BLaER1 treated with 17β-estradiol and CSF1 and Interleukin-3, amounts not matched to agents 10 nM and 100 nM (cell line): Measurements from ENCODE around the gene GLIS2.
A peak's percentile ranks its signal among the peaks of the same experiment; 100 is the strongest.

Experiments
- H3K27ac ChIP-seq, 11 experiments: shearing (Covaris generic); formaldehyde crosslinking; 2 replicates each; pipeline ENCODE4 v1.8.1; 2022
- H3K27me3 ChIP-seq, 11 experiments: shearing (Covaris generic); formaldehyde crosslinking; 2 replicates each; pipeline ENCODE4 v1.8.1; 2022
- H3K36me3 ChIP-seq, 11 experiments: shearing (Covaris generic); formaldehyde crosslinking; 2 replicates each; pipeline ENCODE4 v1.8.1; 2022
- H3K4me1 ChIP-seq, 10 experiments: shearing (Covaris generic); formaldehyde crosslinking; 2 replicates each; pipeline ENCODE4 v1.8.1; 2022
- H3K4me2 ChIP-seq, 11 experiments: shearing (Covaris generic); formaldehyde crosslinking; 2 replicates each; pipeline ENCODE4 v1.8.1; 2022
- H3K4me3 ChIP-seq, 10 experiments: shearing (Covaris generic); formaldehyde crosslinking; 2 replicates each; pipeline ENCODE4 v1.8.1; 2022
- H3K9ac ChIP-seq, 11 experiments: shearing (Covaris generic); formaldehyde crosslinking; 2 replicates each; pipeline ENCODE4 v1.8.1; 2022
- H3K9me3 ChIP-seq, 11 experiments: shearing (Covaris generic); formaldehyde crosslinking; replicated peaks in 1 of 11; 2 replicates each; pipeline ENCODE4 v1.8.1; 2022
- H4K20me1 ChIP-seq, 11 experiments: shearing (Covaris generic); formaldehyde crosslinking; 2 replicates each; pipeline ENCODE4 v1.8.1; 2022
- Cebpa-rat ChIP-seq, 11 experiments: shearing (Covaris generic); IDR thresholded peaks; 2 replicates each; pipeline ENCODE4 v1.8.1; 2022

The GLIS2 gene

GRCh38 chr16:4360538-4361021, 44.7 kb downstream of the GLIS2 start:
- Histone ChIP-seq H3K36me3 (peaks cover 63 to 98% (median 89%) of the 10 kb centered on the region in 11 experiments), H3K4me3 (no peak overlapping the region), H3K27ac (no peak overlapping the region), H3K9me3 (no peaks in the 10 kb centered on the region), H3K27me3 (no peaks in the 10 kb centered on the region), H4K20me1 (peaks cover 10 to 88% (median 50%) of the 10 kb centered on the region in 11 experiments; a peak in 19 of 22 replicates), H3K4me1 (peaks cover 0 to 20% (median 8%) of the 10 kb centered on the region in 10 experiments; a peak in 18 of 20 replicates), H3K4me2 (no peak overlapping the region), H3K9ac (peak overlapping the region in 1 of 11 experiments; percentile 24; a peak in 1 of 22 replicates)
- no peak for TF ChIP-seq Cebpa-rat (IDR thresholded peaks at IDR 0.05)

DNA sequence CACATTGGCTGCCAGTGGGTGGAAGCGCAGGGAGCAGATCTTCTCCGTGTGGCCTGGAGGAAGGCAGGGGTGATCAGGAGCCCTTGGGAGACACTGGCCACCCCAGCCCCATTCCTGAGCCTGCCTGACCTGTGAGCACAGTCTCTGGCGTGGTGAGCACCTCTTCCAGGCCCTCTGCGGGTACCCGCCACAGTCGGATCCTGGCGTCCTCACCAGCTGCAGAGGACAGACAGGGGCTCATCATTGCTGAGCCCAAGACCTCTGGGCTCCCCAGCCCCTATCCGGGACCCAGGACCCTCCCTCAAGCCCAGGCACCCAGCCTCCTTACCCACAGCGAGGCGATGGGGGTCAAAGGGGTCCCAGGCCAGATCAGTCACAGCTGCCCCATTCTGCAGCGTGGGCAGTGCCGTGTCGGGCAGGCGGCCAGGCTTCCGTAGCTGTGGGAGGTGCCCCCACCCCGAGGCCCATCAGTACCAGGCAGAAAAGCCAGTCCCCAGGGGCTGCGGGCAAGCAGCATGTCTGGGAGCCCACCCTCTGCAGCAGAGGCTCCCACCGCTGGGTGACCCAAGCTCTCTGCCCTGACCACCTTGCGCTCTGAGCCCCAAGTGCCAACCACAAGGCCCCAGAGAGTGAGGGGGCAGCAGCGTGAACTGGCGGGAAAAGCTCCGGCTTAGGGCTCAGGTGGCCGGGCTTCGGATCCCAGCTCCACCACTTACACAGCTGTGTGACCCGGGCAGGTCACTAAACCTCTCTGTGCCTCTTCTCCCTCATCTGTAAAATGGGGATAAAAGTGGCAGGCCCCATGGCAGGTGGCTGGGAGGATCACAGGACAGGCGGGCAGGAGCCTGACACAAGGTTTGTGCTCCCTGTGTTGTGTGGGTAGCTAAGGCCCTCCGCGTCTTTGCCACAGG, 45.4 kb downstream of the GLIS2 start:
- Histone ChIP-seq H3K4me3 (no peak overlapping the region), H3K9me3 (no peaks in the 10 kb centered on the region), H3K36me3 (peaks cover 64 to 98% (median 93%) of the 10 kb centered on the region in 11 experiments), H3K9ac (peak overlapping the region in 1 of 11 experiments; percentile 24; a peak in 1 of 22 replicates), H3K27ac (no peak overlapping the region), H3K27me3 (no peaks in the 10 kb centered on the region), H4K20me1 (peaks cover 18 to 95% (median 58%) of the 10 kb centered on the region in 11 experiments; a peak in 19 of 22 replicates), H3K4me1 (peaks cover 6 to 27% (median 16%) of the 10 kb centered on the region in 10 experiments), H3K4me2 (no peak overlapping the region)
- TF ChIP-seq Cebpa-rat (IDR thresholded peaks at IDR 0.05): no peak

DNA sequence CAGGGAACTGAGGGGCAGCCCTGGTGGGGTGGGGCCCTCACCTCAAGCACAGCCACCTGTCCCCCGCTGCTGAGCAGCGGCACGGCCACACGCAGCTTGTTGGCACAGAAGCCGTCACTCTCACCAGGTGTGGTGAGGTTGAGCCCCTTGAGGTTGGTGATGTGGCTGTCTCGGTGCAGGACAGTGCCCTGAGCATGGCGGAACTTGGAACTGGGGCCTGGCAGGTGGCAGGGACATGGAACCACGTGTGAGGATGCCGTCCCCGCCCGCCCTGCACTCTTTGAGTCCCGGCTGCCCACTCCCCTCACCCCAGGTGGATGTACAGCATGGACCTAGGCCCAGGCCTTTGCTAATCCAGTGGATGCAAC, 46.1 kb downstream of the GLIS2 start:
- Histone ChIP-seq H3K4me1 (peaks cover 6 to 29% (median 18%) of the 10 kb centered on the region in 10 experiments), H3K4me3 (no peak overlapping the region), H3K9ac (peak overlapping the region in 1 of 11 experiments; percentile 24; a peak in 1 of 22 replicates), H3K4me2 (no peak overlapping the region), H3K36me3 (peaks cover 64 to 98% (median 90%) of the 10 kb centered on the region in 11 experiments), H3K27me3 (no peaks in the 10 kb centered on the region), H3K27ac (no peak overlapping the region), H3K9me3 (no peaks in the 10 kb centered on the region), H4K20me1 (peaks cover 20 to 97% (median 64%) of the 10 kb centered on the region in 11 experiments; a peak in 19 of 22 replicates)
- no peak for TF ChIP-seq Cebpa-rat (IDR thresholded peaks at IDR 0.05)

DNA sequence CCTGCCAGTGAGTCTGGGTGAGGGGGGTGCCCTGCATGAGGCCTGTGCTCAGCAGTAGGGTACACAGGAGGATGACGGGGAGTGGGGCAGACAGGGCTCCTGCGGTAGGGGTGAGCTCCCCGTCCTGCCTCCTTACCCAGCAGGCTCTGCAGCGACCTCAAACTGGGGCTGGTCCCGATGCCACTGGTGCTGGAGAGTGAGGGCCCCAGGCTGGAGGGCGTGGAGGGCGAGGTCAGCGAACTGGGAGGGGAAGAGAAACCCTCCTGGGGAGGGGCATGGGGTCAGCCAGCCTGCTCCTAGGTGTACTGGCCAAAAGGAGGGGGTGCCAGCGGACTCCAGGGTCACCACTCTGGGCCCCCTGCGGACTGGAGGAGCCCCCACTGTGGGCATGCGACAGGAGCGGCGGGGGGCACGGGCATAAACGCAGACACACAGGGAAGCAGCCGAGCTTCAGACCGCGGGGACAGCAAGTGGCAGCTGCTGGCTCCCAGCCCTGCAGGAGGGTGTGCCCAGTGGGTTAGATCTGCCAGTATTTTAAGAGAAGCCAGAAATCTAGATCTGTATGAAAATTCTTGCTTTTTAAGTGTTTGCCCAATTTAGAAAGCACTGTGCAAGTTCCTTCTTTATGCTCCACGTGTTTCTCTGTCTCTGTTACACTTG, 46.7 kb downstream of the GLIS2 start:
- H3K4me3 ChIP-seq: no peak overlapping the region
- H3K9me3 ChIP-seq: no peaks in the 10 kb centered on the region
- no peak overlapping the region for H3K27ac ChIP-seq
- peaks cover 20 to 98% (median 71%) of the 10 kb centered on the region in 11 experiments; a peak in 19 of 22 replicates for H4K20me1 ChIP-seq
- no peak overlapping the region for H3K9ac ChIP-seq
- H3K4me2 ChIP-seq: no peak overlapping the region
- H3K4me1 ChIP-seq: peaks cover 6 to 31% (median 20%) of the 10 kb centered on the region in 10 experiments
- TF ChIP-seq Cebpa-rat (IDR thresholded peaks at IDR 0.05): no peak
- H3K36me3 ChIP-seq: peaks cover 68 to 98% (median 90%) of the 10 kb centered on the region in 11 experiments
- no peaks in the 10 kb centered on the region for H3K27me3 ChIP-seq

DNA sequence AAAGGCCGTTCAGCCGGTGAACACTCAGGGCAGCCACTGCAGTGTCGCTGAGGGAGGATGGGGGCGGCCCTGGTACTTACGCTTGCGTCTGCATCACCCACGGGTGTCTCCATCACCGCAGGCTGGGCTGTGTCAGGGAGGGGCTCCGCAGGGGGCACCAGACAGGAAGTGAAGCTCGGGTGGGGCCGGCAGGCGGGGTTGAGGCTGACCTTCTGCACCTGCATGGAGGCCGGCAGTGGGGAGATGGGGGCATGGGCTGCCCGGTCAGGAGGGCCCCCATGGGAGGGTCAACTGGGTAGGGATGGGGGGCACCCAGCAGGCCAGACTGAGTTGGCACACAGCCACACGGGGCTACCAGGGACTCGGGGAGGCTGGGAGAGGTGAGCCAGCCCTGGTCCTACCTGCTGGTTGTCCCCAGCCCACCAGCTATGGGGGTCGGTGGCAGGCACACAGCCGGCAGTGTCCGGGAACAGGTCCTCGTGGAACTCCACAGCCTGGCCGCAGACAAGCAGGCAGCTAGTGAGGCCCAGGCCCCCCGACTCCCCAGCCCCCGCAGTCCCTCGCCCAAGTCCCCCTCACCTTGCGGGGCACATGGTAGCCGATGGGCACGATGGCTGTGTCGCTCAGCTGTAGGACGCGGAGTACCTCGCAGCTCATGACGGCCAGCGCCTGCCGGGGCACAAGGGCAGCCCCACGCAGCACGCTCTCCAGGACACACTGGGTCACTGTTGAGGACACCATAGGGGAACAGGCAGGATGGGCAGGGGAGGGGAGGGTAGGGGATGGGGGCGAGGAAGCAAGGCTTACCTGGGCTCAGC, 48.5 kb downstream of the GLIS2 start:
- no peak for TF ChIP-seq Cebpa-rat (IDR thresholded peaks at IDR 0.05)

GRCh38 chr16:4365014-4365406, 49.1 kb downstream of the GLIS2 start:
- Histone ChIP-seq H3K9ac (peak overlapping the region in 8 of 11 experiments; percentile 15 to 62 (median 36); a peak in 8 of 22 replicates), H4K20me1 (peaks cover 30 to 100% (median 81%) of the 10 kb centered on the region in 11 experiments; a peak in 21 of 22 replicates), H3K4me1 (peaks cover 6 to 38% (median 26%) of the 10 kb centered on the region in 10 experiments), H3K4me3 (no peak overlapping the region), H3K4me2 (peak overlapping the region in 9 of 11 experiments; percentile 33 to 74 (median 58); a peak in 15 of 22 replicates), H3K27ac (no peak overlapping the region), H3K9me3 (no peaks in the 10 kb centered on the region), H3K27me3 (no peaks in the 10 kb centered on the region), H3K36me3 (peaks cover 53 to 99% (median 82%) of the 10 kb centered on the region in 11 experiments)
- no peak for TF ChIP-seq Cebpa-rat (IDR thresholded peaks at IDR 0.05)

More for the DNA sequence above, 48.5 kb downstream of the GLIS2 start:
- Histone ChIP-seq H3K27ac (no peak overlapping the region), H3K9me3 (no peaks in the 10 kb centered on the region), H3K27me3 (no peaks in the 10 kb centered on the region), H3K36me3 (peaks cover 55 to 98% (median 83%) of the 10 kb centered on the region in 11 experiments), H3K4me1 (peaks cover 6 to 38% (median 23%) of the 10 kb centered on the region in 10 experiments), H3K9ac (peak overlapping the region in 4 of 11 experiments; percentile 38 to 62 (median 52); a peak in 3 of 22 replicates), H3K4me3 (no peak overlapping the region), H3K4me2 (peak overlapping the region in 4 of 11 experiments; percentile 62 to 74 (median 70); a peak in 5 of 22 replicates), H4K20me1 (peaks cover 27 to 98% (median 78%) of the 10 kb centered on the region in 11 experiments; a peak in 20 of 22 replicates)

DNA sequence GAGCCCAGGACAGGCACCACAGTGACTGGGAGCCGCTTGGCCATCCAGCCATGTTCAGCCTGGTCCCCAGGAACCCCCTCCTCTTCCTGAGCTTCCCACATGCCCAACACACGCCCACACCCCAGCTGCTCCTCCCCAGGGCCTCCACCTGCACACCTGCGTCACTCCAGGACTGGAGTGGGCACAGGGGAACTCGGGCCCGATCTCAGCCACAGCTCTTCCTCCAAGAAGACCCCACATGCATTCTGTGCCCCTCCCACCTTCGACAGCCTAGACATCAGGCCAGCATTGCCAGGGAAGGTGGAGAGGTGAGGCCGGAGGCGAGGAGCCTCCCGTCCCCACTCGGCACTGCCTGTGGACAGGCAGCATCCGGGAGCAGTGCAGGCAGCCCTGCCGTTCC, 49.7 kb downstream of the GLIS2 start:
- peaks cover 49 to 99% (median 77%) of the 10 kb centered on the region in 11 experiments for H3K36me3 ChIP-seq
- no peak overlapping the region for H3K4me3 ChIP-seq
- peaks cover 11 to 37% (median 27%) of the 10 kb centered on the region in 10 experiments for H3K4me1 ChIP-seq
- no peak for TF ChIP-seq Cebpa-rat (IDR thresholded peaks at IDR 0.05)
- no peaks in the 10 kb centered on the region for H3K9me3 ChIP-seq
- no peaks in the 10 kb centered on the region for H3K27me3 ChIP-seq
- peaks cover 31 to 100% (median 82%) of the 10 kb centered on the region in 11 experiments for H4K20me1 ChIP-seq
- peak overlapping the region in 8 of 11 experiments; percentile 15 to 62 (median 30); a peak in 6 of 22 replicates for H3K9ac ChIP-seq
- H3K4me2 ChIP-seq: peak overlapping the region in 9 of 11 experiments; percentile 33 to 74 (median 58); a peak in 18 of 22 replicates
- H3K27ac ChIP-seq: no peak overlapping the region

DNA sequence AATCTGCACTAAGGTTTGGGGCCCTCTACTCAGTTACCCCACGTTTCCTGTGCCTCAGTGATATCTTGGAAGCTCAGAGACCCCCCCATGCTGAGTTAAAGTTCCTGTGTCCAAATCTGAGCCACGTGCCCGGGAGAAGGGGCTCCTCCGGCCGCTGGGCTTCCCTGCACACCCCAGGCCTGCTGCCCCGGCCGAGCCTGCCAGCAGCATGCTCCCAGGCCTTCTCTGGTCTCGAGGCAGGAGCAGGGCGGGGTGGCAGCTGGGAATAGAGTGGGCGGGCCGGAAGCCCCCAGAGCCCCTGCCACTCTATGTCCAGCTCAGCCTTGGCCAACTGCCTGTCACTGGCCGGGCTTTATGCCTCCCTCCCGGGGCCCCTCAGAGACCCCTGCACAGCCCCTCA, 50.1 kb downstream of the GLIS2 start:
- Histone ChIP-seq H3K4me1 (peaks cover 15 to 40% (median 27%) of the 10 kb centered on the region in 10 experiments), H3K27me3 (no peaks in the 10 kb centered on the region), H4K20me1 (peaks cover 35 to 100% (median 82%) of the 10 kb centered on the region in 11 experiments), H3K4me2 (peak overlapping the region in 9 of 11 experiments; percentile 33 to 74 (median 58); a peak in 17 of 22 replicates), H3K4me3 (no peak overlapping the region), H3K27ac (no peak overlapping the region), H3K36me3 (peaks cover 49 to 99% (median 74%) of the 10 kb centered on the region in 11 experiments), H3K9ac (peak overlapping the region in 6 of 11 experiments; percentile 15 to 62 (median 52); a peak in 7 of 22 replicates), H3K9me3 (no peaks in the 10 kb centered on the region)
- no peak for TF ChIP-seq Cebpa-rat (IDR thresholded peaks at IDR 0.05)
